Measurements from ENCODE around the gene TFDP2.
"Not testable (repeated sequence)": the region's sequence is repeated elsewhere in the genome, so short reads cannot be mapped to it uniquely, and the experiment has no call there.

Gene TFDP2

GRCh38 chr3:142106548-142106947, 42.8 kb downstream of the TFDP2 start:
- no peak for DNase-seq (ENCODE audit: low read depth)
- TF ChIP-seq CTCF (IDR thresholded peaks at IDR 0.05; ENCODE audit: low read depth, low read length, missing control alignments) = no peak

GRCh38 chr3:142105991-142106390, 43.4 kb downstream of the TFDP2 start:
- TF ChIP-seq CTCF (IDR thresholded peaks at IDR 0.05; ENCODE audit: low read depth, low read length, missing control alignments) = no peak
- no peak for DNase-seq (ENCODE audit: low read depth)
- H3K4me3 ChIP-seq (ENCODE audit: low read depth, low read length) = no peak overlapping the region

More at GRCh38 chr3:142106548-142106947, 42.8 kb downstream of the TFDP2 start:
- H3K4me3 ChIP-seq (ENCODE audit: low read depth, low read length) = no peak overlapping the region

GRCh38 chr3:142104763-142105162, 44.6 kb downstream of the TFDP2 start:
- no peak for DNase-seq (ENCODE audit: low read depth)
- TF ChIP-seq CTCF (IDR thresholded peaks at IDR 0.05; ENCODE audit: low read depth, low read length, missing control alignments) = no peak
- no peak overlapping the region for H3K4me3 ChIP-seq (ENCODE audit: low read depth, low read length)

GRCh38 chr3:142098964-142099363, 50.4 kb downstream of the TFDP2 start:
- DNase-seq (ENCODE audit: low read depth) = no peak
- TF ChIP-seq CTCF (IDR thresholded peaks at IDR 0.05; ENCODE audit: low read depth, low read length, missing control alignments) = no peak
- H3K4me3 ChIP-seq (ENCODE audit: low read depth, low read length) = no peak overlapping the region

GRCh38 chr3:142097099-142097843, 52.1 kb downstream of the TFDP2 start:
- H3K4me3 ChIP-seq (ENCODE audit: low read depth, low read length) = no peak overlapping the region
- DNase-seq (ENCODE audit: low read depth) = no peak
- no peak for TF ChIP-seq CTCF (IDR thresholded peaks at IDR 0.05; ENCODE audit: low read depth, low read length, missing control alignments)

- no peak for DNase-seq (ENCODE audit: low read depth)
- H3K4me3 ChIP-seq (ENCODE audit: low read depth, low read length) = no peak overlapping the region
- no peak for TF ChIP-seq CTCF (IDR thresholded peaks at IDR 0.05; ENCODE audit: low read depth, low read length, missing control alignments)
These were observed 53.5 kb downstream of the TFDP2 start for GRCh38 chr3:142095841-142096240.

- DNase-seq (ENCODE audit: low read depth); H3K4me3 ChIP-seq (ENCODE audit: low read depth, low read length): not testable (repeated sequence)
These were observed 60.4 kb downstream of the TFDP2 start for GRCh38 chr3:142088925-142089324.

Measured in GM12864 (cell line).